Neural progenitor cell (in vitro differentiated cells): ENCODE results near the gene UNCX.

Experiments
- CTCF ChIP-seq: fragments of 200-600 bp; sonication (generic); IDR thresholded peaks from 2 replicates; pipeline ENCODE4 v1.5.1; 2017; ENCODE audit warnings: antibody characterized with exemption, mild to moderate bottlenecking
- EZH2phosphoT487 ChIP-seq: fragments of 200-600 bp; sonication (generic); IDR thresholded peaks from 2 replicates; pipeline ENCODE4 v1.6.1; 2017; ENCODE audit warnings: antibody characterized with exemption

GRCh38 chr7:1250901-1251300, 18.2 kb downstream of the UNCX start:
- TF ChIP-seq CTCF (no peak), EZH2phosphoT487 (no peak)
